ENCODE data around the gene CGNL1.

DNA sequence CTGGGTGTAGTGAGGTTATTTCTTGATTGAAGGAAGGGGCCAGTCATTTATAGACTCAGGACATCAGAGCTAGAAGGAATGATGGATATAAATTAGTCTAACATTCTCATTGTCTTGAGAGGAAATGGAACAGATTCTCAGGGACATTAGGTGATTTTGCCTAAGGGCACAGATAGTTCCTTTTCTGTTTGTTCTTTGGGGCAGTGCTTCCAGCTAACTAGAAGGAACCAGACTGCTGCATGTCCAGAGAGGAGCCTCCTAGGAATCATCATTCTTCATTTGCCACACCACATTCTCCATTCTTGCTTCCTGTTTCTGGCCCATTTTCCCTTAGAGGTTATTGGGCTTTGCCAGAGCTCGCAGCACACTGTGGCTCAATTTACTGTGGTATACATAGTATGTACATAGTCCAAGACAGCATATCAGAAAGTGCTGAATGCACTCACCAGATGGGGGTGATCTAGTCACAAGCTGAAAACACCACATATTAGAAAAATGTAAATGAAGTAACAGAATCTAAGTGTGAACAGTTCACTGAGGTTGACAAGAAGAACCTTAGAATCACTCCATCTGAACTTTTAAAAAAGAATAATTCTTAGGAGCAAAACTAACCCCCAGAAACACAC is 152.7 kb downstream of the CGNL1 start:
- TF ChIP-seq POLR2AphosphoS5 (IDR thresholded peaks at IDR 0.05; ENCODE audit: low read depth, low read length) = no peak
- TF ChIP-seq FOXP2 (optimal IDR thresholded peaks at IDR 0.05; ENCODE audit: borderline replicate concordance, extremely low read depth, extremely low read length, insufficient read depth) = no peak
